Fibroblast of the aortic adventitia (primary cell): Measurements from ENCODE around the gene THBD. TPM values are rescaled to one million over a fixed set of nuclear protein-coding genes. Genes with fewer than 3 reads are reported as not detected.
A peak's percentile ranks its signal among the peaks of the same experiment; 100 is the strongest.

Experiments
- DNase-seq: peaks from one replicate; pipeline ENCODE4 v3.0.0-alpha.2; 2010; ENCODE audit warnings: low read depth
- H3K4me3 ChIP-seq: 2 replicates; pipeline ENCODE4 v1.5.1; 2011; ENCODE audit warnings: low read depth, mild to moderate bottlenecking, control low read depth, low read length, moderate library complexity
- total RNA-seq: library from RNA; depleted of rRNA; stranded (reverse); fragments of >200 nt; gene quantifications from 2 replicates; pipeline ENCODE4 v1.2.3, GENCODE V29; 2012; ENCODE audit warnings: low replicate concordance
- TF ChIP-seq, protein P1 (sequence below): IDR thresholded peaks from 2 replicates; pipeline ENCODE4 v1.5.1; 2011; ENCODE audit warnings: mild to moderate bottlenecking, low read length, control low read depth, inconsistent platforms; ENCODE audit not compliant: insufficient read depth

The THBD gene
- total RNA-seq, 1 donor: 128 TPM

GRCh38 chr20:23090147-23090546 lies 40.7 kb upstream of the THBD start:
- TF ChIP-seq, protein P1, sequence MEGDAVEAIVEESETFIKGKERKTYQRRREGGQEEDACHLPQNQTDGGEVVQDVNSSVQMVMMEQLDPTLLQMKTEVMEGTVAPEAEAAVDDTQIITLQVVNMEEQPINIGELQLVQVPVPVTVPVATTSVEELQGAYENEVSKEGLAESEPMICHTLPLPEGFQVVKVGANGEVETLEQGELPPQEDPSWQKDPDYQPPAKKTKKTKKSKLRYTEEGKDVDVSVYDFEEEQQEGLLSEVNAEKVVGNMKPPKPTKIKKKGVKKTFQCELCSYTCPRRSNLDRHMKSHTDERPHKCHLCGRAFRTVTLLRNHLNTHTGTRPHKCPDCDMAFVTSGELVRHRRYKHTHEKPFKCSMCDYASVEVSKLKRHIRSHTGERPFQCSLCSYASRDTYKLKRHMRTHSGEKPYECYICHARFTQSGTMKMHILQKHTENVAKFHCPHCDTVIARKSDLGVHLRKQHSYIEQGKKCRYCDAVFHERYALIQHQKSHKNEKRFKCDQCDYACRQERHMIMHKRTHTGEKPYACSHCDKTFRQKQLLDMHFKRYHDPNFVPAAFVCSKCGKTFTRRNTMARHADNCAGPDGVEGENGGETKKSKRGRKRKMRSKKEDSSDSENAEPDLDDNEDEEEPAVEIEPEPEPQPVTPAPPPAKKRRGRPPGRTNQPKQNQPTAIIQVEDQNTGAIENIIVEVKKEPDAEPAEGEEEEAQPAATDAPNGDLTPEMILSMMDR: no peak
- DNase-seq: no peak
- no peak overlapping the region for H3K4me3 ChIP-seq

DNA sequence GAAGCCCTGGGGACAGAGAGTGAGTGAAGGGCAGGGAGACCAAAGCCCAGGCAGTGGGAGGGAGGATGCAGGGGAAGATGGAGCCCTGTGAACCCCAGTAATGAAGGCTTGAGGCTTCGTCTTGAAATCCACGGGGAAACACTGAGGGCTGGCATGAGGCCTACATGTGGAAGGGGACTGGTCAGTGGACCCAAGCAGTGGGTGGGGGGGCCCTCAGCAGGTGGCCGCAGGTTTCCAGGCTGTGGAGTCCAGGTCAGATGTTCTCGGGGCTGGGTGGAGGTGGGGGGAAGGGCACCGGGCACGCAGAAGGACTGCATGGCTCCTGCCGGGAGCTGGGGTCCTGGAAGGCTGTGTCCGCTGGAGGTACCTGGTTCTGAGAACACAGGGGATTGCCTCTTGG lies 39.4 kb upstream of the THBD start:
- no peak for DNase-seq
- H3K4me3 ChIP-seq: no peak overlapping the region
- TF ChIP-seq, protein P1: no peak

GRCh38 chr20:23087587-23088251 lies 38.2 kb upstream of the THBD start:
- no peak overlapping the region for H3K4me3 ChIP-seq
- DNase-seq: no peak
- TF ChIP-seq, protein P1: no peak

- TF ChIP-seq, protein P1: no peak
- no peak for DNase-seq
- no peak overlapping the region for H3K4me3 ChIP-seq
Observed at GRCh38 chr20:23086931-23087411, 37.5 kb upstream of the THBD start.

DNA sequence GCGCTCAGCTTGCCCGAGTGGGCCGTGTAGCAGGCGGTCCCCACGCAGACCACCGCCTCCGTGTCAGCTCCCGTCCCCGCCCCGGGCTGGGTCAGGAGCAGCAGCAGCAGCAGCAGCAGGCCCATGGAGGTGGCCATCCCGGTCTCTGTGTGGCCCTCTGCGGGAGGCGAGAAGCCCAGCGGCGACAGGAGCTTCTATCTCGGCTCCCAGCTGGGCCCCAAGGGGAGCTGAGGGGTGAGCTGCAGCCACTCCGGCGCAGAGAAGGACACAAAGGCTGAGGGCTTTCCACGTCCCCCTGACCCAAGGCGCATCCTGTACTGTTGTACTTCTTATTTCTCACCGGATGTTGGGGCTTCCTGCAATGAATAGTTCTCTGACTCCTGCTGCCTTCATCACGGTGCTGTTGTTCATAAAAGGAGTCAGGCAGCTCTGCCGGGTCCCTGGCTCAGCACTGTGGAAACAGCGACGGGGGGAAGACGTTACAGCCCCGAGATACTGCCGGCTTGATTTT lies 36.6 kb upstream of the THBD start, which contains the start of gene CD93:
TSS of gene CD93 (minus strand) at position 269 of the 511 bp plus-strand sequence. CDS start at position 137, 132 bp downstream.
- H3K4me3 ChIP-seq: no peak within 1 kb of the TSS
- peak; percentile 22 for DNase-seq
- TF ChIP-seq, protein P1: no peak

DNA sequence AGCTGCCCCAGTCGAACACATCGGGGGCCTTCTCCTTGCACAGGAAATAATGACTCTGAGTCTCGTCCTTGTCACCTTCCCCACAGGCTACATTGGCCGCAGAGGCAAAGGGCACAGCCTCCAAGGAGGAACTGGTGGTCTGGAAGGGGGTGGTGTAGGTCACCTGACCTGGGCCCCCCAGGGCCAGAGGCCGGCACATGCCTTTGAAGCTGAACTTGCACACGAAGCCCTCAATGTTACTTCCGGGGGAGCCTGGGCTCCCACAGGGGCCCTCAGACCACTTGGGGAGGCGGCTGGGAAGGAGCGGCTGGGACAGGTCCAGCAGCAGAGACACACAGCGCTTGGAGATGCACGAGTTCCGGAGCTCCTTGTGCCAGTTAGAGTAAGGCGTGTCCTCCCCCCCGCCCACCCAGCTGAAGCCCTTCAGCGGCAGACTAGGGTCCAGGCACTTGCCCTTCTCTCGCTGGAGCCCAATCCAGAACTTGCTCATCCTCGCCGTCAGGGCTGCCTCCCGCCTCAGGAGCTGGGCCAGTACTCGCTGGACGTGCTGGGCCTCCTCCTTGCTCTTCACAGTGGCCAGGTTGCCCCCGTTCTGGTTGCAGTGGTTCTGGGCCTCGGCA lies 36.1 kb upstream of the THBD start:
- TF ChIP-seq, protein P1: no peak
- DNase-seq: no peak

More for the DNA sequence above, 36.1 kb upstream of the THBD start:
- H3K4me3 ChIP-seq: no peak overlapping the region
